ENCODE results near the gene RASGRP4. TPM values are rescaled to one million over a fixed set of nuclear protein-coding genes. Genes with fewer than 3 reads are reported as not detected.

RASGRP4 gene
- total RNA-seq, 4 donors from 2014 or later: 3.1 to 11.7 (median 5.3) TPM

DNA sequence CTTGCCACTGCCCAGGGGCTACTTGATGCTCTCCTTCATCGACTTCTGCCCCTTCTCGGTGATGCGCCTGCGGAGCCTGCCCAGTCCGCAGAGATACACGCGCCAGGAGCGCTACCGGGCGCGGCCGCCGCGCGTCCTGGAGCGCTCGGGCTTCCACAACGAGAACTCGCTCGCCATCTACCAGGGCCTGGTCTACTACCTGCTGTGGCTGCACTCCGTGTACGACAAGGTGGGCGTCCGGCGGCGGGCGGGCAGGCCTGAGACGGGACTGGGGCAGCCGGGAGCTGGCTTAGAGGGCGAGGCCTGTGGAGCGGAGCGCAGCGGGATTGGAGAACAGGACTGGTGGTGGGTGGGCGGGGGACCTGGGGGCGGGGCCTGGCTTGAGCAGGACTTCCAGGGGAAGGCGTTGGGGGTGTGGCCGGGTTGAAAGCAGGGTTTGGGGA, 64.4 kb downstream of the RASGRP4 start:
- peak overlapping the region; percentile 22 to 59 (median 41) for H3K4me3 ChIP-seq
- no peaks in the 10 kb centered on the region for H3K9me3 ChIP-seq
- DNase-seq (ENCODE audit: low spot score in 2 of 2): peak; percentile 19 to 22
- H3K27ac ChIP-seq: peak overlapping the region in 1 of 4 donors; percentile 17
- H3K36me3 ChIP-seq: no peaks in the 10 kb centered on the region
- H3K4me1 ChIP-seq: peaks cover 0 to 22% (median 13%) of the 10 kb centered on the region in 4 donors
- H3K27me3 ChIP-seq: peaks cover 0 to 82% of the 10 kb centered on the region in 2 donors
- 0 to 1% methylated on average over 24 to 36 of the region's 37 CpGs for WGBS, 2 donors
- TF ChIP-seq POLR2A (IDR thresholded peaks at IDR 0.05): no peak
- no peak for TF ChIP-seq EP300 (IDR thresholded peaks at IDR 0.05)
- TF ChIP-seq, protein P1, sequence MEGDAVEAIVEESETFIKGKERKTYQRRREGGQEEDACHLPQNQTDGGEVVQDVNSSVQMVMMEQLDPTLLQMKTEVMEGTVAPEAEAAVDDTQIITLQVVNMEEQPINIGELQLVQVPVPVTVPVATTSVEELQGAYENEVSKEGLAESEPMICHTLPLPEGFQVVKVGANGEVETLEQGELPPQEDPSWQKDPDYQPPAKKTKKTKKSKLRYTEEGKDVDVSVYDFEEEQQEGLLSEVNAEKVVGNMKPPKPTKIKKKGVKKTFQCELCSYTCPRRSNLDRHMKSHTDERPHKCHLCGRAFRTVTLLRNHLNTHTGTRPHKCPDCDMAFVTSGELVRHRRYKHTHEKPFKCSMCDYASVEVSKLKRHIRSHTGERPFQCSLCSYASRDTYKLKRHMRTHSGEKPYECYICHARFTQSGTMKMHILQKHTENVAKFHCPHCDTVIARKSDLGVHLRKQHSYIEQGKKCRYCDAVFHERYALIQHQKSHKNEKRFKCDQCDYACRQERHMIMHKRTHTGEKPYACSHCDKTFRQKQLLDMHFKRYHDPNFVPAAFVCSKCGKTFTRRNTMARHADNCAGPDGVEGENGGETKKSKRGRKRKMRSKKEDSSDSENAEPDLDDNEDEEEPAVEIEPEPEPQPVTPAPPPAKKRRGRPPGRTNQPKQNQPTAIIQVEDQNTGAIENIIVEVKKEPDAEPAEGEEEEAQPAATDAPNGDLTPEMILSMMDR (IDR thresholded peaks at IDR 0.05): peak in 1 of 5 experiments; percentile 18

DNA sequence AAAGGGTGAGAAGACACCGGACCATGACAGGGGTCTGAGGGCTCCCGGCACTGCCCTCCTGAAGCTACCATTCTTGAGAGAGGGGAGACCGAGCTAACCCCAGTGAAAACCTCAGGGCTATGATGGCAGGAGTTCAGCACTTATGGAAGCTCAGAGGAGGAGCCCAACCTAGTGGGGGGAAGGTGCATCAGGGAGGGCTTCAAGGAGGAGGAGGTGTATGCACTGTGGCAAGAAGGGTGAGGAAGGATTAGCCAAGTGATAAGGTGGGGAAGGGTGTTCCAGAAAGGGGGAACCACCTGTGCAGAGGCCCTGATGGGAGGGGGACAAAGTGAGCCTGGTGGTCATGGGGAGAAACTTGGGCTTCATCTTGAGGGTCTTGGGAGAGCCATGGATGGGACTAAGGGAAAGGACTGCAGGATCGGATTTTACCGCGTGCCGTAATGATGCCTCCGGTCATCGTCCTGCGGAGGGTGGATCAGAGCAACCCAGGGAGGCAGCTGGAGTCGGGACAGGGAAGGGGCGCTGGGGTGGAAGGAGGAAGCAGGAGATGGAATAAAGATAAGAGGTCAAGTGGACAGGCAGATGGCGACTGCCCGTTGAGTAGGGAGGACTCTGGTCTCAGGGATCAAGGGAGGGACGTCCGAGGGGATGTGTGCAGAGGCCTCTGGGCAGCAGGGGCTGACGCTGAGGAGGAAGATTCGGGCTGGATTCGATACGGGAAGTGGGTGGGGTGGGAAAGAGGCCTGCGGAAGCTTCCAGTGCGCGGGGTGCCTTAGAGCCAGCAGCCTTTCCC, 65.0 kb downstream of the RASGRP4 start:
- Histone ChIP-seq H3K27me3 (peaks cover 0 to 77% of the 10 kb centered on the region in 2 donors), H3K9me3 (no peaks in the 10 kb centered on the region), H3K4me1 (peaks cover 0 to 22% (median 13%) of the 10 kb centered on the region in 4 donors), H3K4me3 (peak overlapping the region in 3 of 4 donors; percentile 33 to 59 (median 49)), H3K27ac (no peak overlapping the region), H3K36me3 (no peaks in the 10 kb centered on the region)
- TF ChIP-seq, protein P1 (IDR thresholded peaks at IDR 0.05): no peak
- no peak for TF ChIP-seq POLR2A (IDR thresholded peaks at IDR 0.05)
- TF ChIP-seq EP300 (IDR thresholded peaks at IDR 0.05): no peak
- no peak for DNase-seq (ENCODE audit: low spot score in 2 of 2)
- 16 to 19% methylated on average over 20 to 23 of the region's 23 CpGs for WGBS, 2 donors

DNA sequence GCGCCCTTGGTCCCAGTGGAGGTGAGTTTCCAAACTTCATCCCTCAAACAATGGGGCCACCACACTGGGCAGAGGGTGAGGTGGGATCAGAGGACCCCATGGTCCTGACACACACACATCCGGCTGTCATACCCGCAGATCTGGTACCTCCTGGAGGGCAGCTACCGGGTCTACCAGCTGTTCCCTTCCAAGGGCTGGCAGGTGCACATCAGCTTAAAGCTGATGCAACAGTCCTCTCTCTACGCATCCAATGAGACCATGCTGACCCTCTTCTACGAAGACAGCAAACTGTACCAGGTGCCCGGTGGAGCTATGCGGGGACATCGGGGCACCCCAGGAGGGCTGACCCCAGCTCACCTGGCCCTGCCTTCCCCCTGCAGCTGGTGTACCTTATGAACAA, 65.7 kb downstream of the RASGRP4 start:
- 90% methylated on average over 7 to 9 of the region's 9 CpGs for WGBS, 2 donors
- no peaks in the 10 kb centered on the region for H3K36me3 ChIP-seq
- no peak overlapping the region for H3K27ac ChIP-seq
- H3K27me3 ChIP-seq: peaks cover 0 to 74% of the 10 kb centered on the region in 2 donors
- H3K4me1 ChIP-seq: peaks cover 0 to 22% (median 13%) of the 10 kb centered on the region in 4 donors
- no peak for DNase-seq (ENCODE audit: low spot score in 2 of 2)
- no peak overlapping the region for H3K4me3 ChIP-seq
- TF ChIP-seq POLR2A (IDR thresholded peaks at IDR 0.05) (no peak), EP300 (IDR thresholded peaks at IDR 0.05) (no peak)
- TF ChIP-seq, protein P1 (IDR thresholded peaks at IDR 0.05): no peak
- H3K9me3 ChIP-seq: no peaks in the 10 kb centered on the region

DNA sequence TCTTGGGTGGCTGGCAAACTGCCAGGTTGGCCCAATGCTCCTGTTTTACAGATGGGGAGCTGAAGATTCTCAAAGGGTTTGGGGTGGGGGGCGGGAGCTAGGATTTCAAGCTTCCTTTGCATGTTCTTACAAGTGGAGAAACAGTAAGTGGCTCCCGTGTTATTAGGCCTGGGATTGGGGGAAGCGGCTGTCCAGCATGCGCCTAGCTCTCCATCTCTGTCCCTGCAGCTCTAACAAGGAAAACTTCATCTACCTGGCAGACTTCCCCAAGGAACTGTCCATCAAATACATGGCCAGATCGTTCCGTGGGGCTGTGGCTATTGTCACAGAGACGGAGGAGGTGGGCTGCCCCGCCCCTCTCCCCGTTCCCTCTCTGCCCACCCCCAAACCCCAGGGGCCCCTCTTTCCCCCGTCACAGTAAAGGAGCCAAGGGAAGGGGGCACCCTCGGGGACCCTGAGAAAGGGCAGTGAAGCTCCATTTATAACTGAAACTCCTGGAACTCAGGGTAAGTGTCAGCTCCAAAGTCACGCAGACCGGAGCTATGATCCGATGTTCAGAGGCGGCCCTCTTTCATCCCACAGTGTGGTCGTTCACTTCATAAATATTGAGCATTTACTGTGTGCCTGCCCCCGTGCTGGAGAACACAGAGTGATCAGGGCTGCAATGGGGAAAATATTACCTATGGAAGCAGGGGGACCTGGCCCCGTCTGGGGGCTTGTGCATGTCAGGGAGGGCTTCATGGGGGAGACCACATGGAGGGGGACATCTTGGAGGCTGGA, 66.6 kb downstream of the RASGRP4 start:
- TF ChIP-seq POLR2A (IDR thresholded peaks at IDR 0.05): no peak
- TF ChIP-seq, protein P1 (IDR thresholded peaks at IDR 0.05): no peak
- TF ChIP-seq EP300 (IDR thresholded peaks at IDR 0.05): no peak
- no peak for DNase-seq (ENCODE audit: low spot score in 2 of 2)
- peaks cover 0 to 22% (median 13%) of the 10 kb centered on the region in 4 donors for H3K4me1 ChIP-seq
- 41 to 55% methylated on average over 17 to 18 of the region's 18 CpGs for WGBS, 2 donors
- no peak overlapping the region for H3K27ac ChIP-seq
- H3K4me3 ChIP-seq: no peak overlapping the region
- H3K36me3 ChIP-seq: no peaks in the 10 kb centered on the region
- no peaks in the 10 kb centered on the region for H3K9me3 ChIP-seq
- peaks cover 0 to 74% of the 10 kb centered on the region in 2 donors for H3K27me3 ChIP-seq

Other genes starting within 250 kb of the RASGRP4 start
- not detected for gene DPF1, start 202.0 kb downstream of the RASGRP4 start, total RNA-seq
- gene PPP1R14A, start 169.8 kb downstream of the RASGRP4 start, total RNA-seq: 100 to 1,000 TPM in 1 of 4 donors, 10 to 100 TPM in 3; 86.1 to 179 (median 95.3) TPM
- gene SPINT2, start 161.6 kb downstream of the RASGRP4 start, total RNA-seq: 10 to 100 TPM; 39.0 to 79.1 (median 45.5) TPM
- 100 to 1,000 TPM in 3 of 4 donors, 10 to 100 TPM in 1; 76.8 to 627 (median 335) TPM for gene C19orf33, start 122.0 kb downstream of the RASGRP4 start, total RNA-seq
- 10 to 100 TPM; 30.8 to 57.3 (median 46.0) TPM for gene YIF1B, start 110.3 kb downstream of the RASGRP4 start, total RNA-seq
- 1 to 10 TPM; 2.6 to 5.4 (median 3.3) TPM for gene KCNK6, start 106.4 kb downstream of the RASGRP4 start, total RNA-seq
- 10 to 100 TPM in 1 of 4 donors, 1 to 10 TPM in 3; 3.3 to 10.2 (median 6.2) TPM for gene CATSPERG, start 90.4 kb downstream of the RASGRP4 start, total RNA-seq
- 100 to 1,000 TPM; 124 to 192 (median 174) TPM for gene PSMD8, start 51.6 kb downstream of the RASGRP4 start, total RNA-seq
- not detected for gene GGN, start 38.2 kb downstream of the RASGRP4 start, total RNA-seq
- under 1 TPM in 3 of 4 donors, not detected in 1; under 0.01 to 0.60 (median 0.21) TPM for gene SPRED3, start 37.5 kb downstream of the RASGRP4 start, total RNA-seq
- 10 to 100 TPM; 24.9 to 69.0 (median 50.3) TPM for gene FAM98C, start 23.1 kb downstream of the RASGRP4 start, total RNA-seq
- 10 to 100 TPM in 2 of 4 donors, 1 to 10 TPM in 2; 5.7 to 18.1 (median 12.0) TPM for gene RYR1, start 7.5 kb upstream of the RASGRP4 start, total RNA-seq
- 10 to 100 TPM in 1 of 4 donors, 1 to 10 TPM in 3; 2.5 to 10.0 (median 8.8) TPM for gene MAP4K1, start 191.7 kb upstream of the RASGRP4 start, total RNA-seq
- gene EIF3K, start 193.0 kb upstream of the RASGRP4 start, total RNA-seq: 100 to 1,000 TPM; 326 to 534 (median 466) TPM
- 100 to 1,000 TPM; 342 to 463 (median 382) TPM for gene ACTN4, start 221.4 kb upstream of the RASGRP4 start, total RNA-seq

Measured in tibial nerve (tissue), 4 donors.